CD4-positive, alpha-beta T cell treated with Interleukin-1 beta for 1 hour (primary cell): ENCODE measurements around the gene OBSCN.

ENCODE experiments used
- DNase-seq, 2 donors: peaks; one replicate each; pipeline ENCODE4 v3.0.0-alpha.2; 2020 to 2022

OBSCN gene

DNA sequence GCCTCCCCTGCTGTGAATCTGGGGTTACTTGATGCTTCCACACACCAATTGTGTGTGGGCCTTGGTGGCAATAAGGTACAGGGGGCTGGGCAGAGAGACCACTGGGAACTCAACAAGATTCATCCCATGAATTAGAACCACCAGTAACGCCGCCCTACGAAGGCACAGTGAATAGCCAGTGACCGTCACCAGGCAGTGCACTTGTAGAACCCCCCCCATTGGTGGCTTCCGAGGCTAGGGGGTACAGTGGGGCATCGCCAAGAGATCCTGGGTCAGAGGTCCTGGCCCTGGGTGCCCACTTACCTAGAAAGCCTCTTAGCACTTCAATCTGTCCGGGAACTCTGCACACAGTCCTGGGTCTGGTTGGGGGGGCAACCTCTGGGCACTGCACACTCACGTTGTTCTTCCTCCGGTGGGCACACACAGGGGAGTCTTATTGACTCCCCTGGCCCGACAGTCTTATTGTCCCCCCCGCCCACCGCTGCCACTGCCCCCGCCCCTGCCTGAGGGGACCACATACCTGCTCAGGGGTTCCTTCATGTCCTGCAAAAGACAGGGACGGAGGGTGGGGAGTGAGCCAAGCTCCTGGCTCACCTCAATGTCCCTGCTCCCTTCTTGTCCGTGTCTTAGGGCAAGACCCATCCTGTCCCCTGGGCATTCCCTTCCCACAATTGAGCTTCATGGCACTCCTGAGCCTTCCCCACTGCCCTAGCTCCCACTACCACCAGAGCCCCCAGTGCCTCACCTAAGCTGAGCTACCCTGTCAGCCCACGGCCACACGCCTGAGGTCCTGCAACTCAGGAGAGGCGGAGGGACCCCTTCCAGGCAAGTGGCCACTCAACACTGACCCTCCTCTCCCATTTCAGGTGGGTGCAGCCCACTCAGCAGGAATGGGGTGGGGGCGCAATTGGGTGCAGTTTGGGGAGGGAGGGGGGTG, 201.3 kb downstream of the OBSCN start:
- DNase-seq, result no peak

DNA sequence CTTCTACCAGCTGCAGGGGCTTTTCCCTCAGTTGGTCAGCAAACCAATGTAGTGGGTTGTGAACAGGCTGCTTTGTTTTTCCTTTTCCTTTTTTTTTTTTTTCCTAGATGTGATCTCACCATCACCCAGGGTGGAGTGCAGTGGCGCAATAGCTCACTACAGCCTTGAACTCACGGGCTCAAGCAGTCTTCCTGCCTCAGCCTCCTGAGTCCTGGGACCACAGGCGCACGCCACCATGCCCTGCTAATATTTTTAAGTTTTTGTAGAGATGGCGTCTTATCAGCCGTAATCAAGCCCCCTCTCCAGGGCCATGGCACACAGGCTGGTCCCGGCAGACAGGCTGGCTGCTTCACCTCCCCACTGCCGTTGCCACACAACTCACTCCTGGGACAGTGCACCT, 202.2 kb downstream of the OBSCN start:
- DNase-seq, result no peak

DNA sequence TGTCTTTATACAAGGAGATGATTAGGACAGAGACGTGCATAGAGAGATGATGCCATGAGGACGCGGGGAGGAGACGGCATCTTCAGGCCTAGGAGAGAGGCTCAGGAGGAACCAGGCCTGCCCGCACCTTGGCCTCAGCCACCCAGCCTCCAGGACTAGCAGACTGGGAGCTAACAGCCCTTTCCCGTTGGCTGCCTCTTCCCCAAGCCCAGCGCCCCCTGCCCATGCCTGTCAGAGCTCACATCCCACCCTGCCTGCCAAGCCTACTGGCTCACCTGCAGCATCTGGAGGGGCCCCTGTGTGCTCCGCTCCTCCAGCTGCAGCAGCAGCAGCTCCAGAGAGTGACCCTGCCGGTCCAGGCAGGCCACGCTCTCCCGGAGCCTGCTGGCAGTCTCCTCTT, 202.8 kb downstream of the OBSCN start:
- no peak for DNase-seq

DNA sequence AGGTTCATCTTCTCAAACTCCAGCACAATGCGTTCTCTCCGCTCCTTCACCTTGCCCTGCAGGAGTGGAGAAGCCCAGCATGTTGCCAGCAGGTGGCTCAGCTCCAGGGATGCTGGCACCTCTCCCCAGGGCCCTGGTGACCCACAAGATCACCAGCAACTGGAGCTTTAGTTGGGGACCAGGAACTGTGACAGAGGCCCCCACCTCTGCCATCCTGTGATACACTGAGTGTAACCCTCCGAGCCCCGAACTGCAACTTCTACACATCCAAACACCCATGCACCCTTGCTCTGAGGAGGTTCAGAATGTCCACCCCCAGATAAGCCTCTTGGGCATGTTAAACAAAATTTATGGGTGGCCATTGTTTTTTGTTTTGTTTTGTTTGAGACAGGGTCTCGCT, 203.3 kb downstream of the OBSCN start:
- DNase-seq, result no peak

DNA sequence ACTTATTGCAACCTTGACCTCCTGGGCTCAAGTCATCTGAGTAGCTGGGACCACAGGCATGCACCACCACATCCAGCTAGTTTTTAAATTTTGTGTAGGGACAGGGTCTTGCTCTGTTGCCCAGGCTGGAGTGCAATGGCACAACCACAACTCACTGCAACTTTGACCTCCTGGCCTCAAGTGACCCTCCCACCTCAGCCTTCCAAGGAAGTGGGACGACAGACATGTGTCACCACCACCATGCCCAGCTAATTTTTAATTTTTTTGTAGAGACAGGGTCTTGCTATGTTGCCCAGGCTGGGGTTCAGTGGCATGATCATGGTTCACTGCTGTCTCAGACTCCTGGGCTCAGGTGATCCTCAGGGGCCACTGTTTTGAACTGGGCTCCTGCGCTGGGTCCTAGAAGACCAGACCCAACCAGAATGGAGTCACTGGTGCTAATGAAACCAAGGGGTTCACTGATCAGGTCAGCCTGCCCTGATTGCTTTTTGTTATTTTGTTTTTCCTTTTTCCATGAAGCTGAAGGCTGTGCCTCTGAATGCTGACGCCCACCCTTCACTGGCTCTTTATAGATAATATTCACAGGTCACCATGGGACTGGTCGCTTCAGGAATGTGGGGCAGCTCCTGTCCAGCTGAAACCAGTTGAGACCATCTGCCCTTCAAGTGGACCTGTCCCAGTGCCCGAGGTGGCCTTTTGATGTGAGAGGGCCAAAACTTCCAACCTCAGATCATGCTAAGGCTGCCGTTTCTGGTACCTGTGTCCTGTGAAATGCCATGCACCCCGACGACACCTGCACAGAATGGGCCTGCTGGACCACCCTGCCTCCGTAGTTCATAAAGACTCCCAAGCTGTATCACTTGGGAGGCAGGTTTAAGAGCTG, 203.9 kb downstream of the OBSCN start:
- no peak for DNase-seq

DNA sequence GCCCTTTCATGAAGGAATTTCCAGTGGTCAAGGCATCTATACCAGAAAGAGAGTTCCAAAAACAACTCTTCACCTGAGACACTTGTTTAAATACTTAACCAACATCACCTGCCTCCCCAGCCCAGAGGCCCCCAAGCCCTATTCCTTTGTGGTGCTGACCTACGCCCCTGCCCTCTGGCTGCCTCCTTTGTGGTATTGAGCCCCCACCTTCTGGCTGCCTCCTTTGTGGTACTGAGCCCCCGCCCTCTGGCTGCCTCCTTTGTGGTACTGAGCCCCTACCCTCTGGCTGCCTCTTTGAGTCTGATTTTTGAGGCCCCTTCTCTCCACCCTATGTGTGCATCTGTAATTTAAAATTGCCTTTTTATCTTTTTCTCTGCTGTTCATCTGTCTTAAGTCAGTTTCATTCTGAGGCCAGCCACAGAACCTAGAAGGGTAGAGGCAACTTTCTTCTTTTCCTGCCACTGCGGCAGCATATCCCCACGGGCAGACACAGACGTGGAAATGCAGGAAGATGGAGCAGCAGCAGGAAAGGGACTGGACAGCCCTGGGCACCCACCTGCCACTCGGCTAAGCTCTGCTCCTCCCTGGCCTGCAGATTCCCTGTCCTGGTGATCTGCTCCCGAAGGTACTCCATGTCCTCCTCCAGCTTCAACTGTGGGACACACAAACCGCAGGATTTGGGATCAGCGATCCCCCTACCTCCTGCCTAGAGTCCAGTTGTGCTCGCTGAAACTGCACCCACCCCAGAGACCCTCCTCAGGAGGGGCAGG, 205.6 kb downstream of the OBSCN start:
- DNase-seq, result no peak

DNA sequence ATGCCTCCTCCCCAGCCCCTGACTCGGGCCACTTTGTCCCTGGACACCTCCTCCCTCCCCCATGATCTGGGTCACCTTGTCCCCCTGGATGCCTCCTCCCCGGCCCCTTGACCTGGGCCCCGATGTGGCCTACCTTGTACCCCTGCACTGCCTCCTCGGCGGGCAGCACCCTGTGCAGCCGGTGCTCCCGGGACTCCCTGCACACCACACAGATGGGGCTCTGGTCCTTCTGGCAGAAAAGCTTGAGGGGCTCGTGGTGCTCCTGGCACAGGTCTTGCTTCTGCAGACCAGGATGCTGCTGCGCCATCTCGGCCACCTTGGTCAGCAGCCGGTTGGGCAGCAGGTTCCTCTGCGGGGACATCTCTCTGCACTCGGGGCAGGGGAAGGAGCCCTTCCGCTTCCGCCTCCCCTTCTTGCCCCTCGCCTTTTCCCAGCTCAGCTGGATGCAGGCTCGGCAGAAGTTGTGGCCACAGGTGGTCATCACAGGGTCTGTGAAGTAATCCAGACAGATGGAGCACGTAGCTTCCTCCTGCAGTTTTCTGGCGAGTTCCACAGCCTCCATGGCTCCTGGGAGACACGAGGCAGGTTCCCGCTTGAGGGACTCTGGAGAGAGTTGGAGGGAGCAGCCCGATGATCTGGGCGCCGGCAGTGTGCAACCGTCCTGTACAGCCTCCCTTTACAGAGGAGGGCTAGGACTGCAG, 206.8 kb downstream of the OBSCN start:
- no peak for DNase-seq

DNA sequence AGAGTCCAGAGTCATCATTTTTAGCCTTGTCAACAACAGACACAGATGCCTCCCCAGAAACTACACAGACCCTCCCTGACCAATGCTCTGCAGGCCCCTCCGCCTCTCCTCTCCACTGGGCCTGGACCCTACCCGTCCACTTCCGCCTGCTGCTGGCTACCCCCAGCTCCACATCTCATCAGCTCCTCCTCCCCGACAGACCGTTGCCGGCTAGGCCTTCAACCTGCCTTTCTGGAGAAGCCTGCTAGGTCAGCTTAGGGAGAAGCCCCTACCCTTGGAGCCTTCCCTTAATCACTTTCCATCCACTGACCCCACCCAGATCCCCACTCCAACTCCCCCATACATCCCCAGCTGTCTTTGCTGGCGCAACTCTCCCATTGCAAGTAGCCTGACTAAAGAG, 207.4 kb downstream of the OBSCN start:
- DNase-seq, result no peak

DNA sequence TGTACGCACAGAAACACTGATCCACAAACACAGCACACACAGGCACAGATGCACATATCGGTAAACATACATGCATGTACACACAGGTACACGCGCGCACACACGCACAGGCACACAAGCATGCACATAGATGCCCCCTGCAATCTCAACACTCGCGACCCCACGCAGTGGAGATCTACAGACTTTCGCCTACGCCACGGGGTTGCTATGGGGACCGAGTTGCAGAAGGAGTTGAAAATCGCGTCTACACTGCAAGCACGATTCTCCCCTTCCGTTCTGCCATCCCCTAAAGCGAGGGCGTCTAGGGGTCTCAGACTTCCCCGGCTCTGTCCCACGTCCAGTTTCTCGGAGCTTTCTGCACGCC, 208.0 kb downstream of the OBSCN start:
- no peak for DNase-seq

DNA sequence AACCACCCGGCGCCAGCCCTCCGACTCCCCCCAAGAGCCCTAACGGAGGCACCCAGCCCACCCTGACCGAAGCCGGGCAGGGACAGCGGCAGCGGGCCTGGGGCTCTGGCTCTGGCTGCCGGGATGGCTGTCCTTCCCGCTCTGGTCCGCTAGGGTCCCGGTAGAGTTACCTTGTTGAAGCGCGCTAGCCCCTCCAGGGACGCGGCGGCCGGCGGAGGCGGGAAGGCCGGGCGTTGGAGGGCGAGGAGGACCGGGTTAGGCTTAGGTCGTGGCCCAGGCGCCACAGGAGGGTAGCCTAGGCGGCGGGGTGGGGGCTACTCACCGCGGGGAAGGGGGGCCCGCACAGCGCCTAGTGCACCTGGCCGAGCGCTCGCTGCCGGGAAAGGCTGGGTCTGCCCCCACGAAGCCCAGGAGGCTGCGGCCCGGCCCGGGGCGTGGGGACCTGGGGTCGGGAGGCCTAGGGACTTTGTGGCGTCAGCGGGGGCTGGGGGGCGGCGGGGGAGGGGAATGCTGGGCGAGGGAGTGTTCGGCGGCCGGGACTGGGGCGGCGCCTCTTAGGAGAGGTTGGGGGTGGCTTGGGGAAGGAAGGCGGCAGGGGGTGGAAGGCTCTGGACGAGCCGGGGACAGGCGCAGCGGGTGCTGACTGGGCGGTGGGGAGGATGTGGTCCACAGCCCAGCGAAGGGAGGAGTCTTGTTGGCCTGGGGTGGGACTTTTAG, 208.5 kb downstream of the OBSCN start, which contains the start of gene TRIM17:
Gene TRIM17 (minus strand): TSS at position 645 of the 717 bp plus-strand sequence. CDS start 1,789 bp downstream, outside the sequence.
- DNase-seq, result peak; percentile 14 to 32

DNA sequence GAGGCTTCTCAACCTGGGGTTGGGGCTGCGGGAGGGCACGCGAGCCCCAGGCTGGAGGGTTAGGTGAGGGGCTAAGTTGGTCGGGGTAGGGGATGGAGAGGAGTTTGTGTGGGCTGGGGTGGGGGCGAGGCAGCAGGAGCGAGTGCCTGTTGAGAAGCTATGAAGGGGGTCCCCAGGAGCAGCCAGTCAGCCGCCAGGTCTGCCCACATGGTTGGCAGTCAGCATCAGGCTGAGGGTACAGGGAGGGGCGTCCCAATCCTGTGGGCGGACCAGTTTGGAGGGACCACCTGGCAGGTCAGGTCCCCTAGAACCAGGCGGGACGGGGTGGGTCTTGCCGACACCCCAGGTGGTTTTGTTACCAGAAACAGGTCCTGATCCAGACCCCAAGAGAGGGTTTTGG, 209.2 kb downstream of the OBSCN start:
- no peak for DNase-seq

DNA sequence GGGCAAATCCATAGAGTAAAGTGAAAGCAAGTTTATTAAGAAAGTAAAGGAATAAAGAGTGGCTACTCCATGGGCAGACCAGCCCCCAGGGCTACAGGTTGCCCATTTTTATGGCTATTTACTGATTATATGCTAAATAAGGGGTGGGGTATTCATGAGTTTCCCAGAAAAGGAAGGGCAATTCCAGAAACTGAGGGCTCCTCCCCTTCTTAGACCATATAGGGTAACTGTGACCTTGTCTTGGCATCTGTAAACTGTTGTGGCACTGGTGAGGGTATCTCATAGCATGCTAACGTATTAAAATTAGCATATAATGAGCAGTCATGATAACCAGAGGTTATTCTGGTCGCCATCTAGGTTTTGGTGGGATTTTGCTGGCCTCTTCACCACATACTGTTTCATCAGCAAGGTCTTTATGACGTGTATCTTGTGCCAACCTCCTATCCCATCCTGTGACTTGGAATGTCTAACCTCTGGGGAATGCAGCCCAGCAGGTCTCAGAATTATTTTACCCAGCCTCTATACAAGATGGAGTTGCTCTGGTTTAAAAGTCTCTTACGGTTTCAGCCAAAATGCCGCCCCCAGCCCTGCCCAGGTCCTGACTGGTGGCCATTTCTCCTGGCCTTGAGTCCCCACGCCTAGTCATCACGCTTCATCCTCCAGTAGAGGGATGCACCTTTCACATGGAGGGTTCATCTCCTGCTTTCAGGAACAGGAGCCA, 209.8 kb downstream of the OBSCN start:
- DNase-seq, result no peak

DNA sequence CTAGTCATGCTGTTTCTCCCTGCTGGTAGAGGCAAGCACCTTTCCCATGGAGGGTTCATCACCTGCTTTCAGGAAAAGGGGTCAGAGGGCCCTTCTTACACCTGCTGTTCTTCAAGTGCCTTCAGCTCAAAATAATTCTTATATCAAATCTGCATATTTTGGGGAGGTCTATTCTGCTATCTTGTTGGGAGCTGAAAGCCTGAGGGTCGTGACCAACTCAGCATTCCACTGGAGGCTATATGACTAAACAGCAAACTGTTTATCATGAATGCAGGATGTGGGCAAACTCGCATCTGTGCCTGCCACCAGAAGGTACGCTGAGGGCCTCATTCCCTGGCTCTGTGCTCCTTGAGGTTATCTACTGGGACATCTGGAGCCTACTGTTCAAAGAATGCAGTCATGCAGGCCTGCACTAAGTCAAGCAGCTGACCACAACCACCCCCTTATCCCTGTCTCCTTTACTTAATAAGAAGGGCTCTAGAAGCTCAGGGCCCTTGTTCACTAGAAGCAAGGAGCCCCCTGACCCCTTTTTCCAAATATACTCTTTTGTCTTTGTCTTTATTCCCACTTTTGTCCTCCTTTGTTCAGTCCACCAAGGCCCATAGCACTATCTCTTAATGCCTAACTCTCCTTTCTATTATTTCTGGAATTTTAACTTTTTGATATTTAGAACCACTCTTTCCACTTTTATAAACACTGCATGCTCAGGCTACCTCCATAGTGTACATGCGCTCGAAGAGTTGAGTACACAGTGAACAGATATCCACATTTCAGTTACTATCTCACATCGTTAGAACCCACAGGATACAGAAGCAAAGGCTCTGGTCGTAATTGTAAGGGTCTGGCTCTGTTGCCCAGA, 213.4 kb downstream of the OBSCN start:
- no peak for DNase-seq

DNA sequence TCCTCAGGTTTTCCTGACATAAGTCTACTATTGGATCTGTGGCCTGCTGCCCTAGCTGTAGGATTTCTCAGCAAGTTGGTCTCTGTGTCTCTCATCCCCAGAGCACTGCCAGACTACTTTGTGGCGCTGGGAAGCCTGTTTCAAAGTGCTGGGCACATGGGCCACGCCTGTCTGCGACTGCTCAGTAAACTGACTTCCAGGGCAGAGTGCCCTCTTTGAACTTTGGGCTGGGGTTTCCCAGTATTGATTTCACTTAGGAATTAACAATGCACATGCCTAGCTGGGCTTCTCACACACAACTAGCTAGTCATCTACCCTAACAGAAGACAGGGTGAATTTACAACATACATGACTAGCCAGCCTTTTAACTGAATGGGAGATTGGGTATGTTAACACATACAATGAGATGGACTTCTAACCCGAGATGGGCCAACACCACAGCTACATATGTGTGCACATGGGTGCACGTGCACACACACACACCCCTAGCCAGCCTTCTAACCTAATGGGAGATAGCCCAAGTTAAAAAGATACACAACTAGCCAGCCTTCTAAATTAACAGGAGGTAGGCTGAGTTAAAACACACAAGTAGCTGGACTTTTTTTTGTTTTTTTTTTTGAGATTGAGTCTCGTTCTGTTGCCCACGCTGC, 215.7 kb downstream of the OBSCN start:
- DNase-seq, result no peak

DNA sequence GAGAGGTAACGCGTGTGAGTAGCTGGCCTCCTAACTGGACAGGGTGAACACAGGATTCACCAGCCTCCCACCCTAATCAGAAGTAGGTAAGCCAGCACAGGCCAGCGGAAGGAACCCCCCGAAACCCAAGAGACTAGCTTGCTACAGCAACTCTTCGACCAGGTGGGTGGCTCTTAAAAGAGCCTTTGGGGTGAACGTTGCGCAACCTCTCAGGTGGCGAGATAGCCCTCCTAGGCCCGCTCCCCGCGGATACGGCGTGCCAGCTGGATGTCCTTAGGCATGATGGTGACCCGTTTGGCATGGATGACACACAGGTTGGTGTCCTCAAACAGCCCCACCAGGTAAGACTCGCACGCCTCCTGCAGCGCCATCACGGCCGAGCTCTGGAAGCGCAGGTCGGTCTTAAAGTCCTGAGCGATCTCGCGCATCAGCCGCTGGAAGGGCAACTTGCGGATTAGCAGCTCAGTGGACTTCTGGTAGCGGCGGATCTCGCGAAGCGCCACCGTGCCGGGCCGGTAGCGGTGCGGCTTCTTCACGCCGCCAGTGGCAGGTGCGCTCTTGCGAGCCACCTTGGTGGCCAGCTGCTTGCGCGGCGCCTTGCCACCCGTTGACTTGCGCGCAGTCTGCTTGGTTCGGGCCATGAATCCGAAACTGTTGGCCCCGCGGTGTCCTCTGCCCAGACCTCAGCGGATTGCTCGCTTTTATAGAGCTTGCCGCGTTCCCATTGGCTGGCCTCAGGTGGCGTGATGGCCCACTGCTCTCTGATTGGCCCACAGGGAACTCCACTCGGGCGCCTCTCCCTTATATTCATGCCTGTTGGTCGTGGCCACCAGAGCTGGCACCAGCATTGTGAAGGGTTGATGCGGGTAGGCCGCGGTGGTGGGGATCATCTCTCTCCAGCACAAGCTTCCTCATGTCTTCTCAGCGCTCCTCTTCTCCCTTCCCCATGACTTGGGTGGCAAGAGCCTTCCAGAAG, 217.1 kb downstream of the OBSCN start:
- no peak for DNase-seq

DNA sequence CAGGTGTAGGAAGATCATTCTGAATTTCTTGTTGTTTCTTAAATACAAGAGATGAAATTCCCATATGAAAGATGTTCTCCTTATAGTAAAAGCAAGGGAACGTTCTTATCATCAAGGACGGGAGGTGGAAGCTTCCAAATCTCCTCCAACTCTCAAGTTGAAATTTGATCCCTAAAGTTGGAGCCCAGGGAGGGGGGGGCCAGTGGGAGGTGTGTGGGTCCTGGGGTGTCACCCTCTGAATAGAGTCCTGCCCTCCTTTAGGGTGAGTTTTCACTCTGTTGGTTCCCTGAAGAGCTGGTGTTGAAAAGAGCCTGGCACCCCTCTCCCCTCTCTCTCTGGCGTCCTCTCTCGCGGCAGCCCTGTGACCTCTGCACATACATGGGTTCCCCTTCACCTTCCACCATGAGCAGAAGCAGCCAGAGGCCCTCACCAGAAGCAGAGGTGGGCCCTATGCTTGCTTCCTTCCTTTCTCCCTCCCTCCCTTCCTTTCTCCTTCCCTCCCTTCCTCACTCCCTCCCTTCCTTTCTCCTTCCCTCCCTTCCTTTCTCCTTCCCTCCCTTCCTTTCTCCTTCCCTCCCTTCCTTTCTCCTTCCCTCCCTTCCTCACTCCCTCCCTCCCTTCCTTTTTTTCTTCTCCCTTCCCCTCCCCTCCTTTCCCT, 218.8 kb downstream of the OBSCN start:
- DNase-seq, result no peak

DNA sequence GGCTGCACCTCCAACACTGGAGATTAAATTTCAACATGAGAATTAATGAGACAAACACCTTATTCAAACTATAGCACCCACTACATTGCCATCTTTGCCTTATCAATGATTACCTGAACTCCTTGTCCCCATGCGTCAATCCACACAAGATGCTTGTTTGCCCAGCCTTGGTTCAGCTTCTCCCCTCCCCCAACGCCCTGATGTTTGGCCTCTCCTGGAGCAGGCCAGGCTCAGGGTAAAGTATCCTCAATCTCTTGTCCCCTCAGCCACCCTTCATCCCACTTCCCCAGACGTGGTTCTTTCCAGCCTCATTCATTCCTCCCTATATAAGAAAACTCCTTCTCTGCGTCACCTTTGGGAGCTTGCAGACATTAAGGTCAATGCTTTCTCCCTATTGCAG, 220.6 kb downstream of the OBSCN start:
- DNase-seq, result no peak
